Activated gamma-delta T cell treated with Interleukin-2 at 50 U/mL for 16 hours (primary cell): ENCODE measurements around the gene ZCWPW2.
A peak's percentile ranks its signal among the peaks of the same experiment; 100 is the strongest.

Experiments used
- DNase-seq: peaks from one replicate; pipeline ENCODE4 v3.0.0-alpha.2; 2020

Gene ZCWPW2, protein sequence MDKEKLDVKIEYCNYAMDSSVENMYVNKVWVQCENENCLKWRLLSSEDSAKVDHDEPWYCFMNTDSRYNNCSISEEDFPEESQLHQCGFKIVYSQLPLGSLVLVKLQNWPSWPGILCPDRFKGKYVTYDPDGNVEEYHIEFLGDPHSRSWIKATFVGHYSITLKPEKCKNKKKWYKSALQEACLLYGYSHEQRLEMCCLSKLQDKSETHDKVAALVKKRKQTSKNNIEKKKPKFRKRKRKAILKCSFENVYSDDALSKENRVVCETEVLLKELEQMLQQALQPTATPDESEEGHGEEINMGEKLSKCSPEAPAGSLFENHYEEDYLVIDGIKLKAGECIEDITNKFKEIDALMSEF

DNA sequence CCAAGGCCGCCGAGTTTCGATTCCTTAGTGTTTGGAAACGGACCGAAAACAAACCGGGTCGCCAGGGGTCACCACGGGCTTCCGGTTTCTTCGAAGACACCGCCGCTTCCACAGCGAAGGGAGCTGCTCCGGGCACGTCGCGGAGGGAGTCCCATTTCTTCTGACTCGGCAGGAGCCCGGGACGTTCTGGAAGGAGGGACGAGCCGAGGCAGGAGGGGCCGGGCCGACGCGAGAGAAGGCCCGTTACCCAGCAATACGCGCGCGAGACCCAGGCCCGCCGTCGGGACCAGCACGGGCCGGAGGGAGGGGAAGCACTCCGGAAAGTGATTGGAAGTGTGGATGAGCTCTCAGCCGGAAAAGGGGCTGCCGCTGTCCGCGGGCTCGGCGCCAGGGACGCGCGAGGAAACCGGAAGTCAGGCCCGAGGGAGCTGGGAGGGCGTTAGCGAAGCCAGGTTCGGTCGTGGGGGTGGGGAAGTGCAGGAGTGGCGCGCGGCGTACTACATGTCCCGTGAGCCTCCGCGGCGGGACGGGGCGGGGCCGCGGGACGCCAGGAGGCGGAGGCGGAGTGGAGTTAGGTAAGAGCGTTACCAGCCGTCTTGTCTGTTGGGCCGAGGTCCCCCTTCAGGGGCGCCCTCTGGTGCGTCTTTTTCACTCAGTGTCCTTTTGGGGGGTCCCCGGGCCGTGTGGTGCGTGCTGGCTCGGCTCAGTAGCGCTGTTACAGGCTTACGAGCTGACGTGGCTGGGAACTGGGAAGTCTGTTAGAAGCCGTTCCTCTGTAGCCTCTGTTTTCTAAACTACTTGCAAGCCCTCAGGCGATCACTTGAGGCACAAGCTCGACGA, at the start of gene ZCWPW2, which contains the start of gene AZI2:
Gene ZCWPW2 (plus strand): TSS at position 93 of the 840 bp plus-strand sequence. CDS start 64,348 bp downstream, outside the sequence.
Gene AZI2 (minus strand): TSS at position 196 of the 840 bp plus-strand sequence. CDS start 8,207 bp downstream, outside the sequence.
- peak; percentile 88 for DNase-seq

DNA sequence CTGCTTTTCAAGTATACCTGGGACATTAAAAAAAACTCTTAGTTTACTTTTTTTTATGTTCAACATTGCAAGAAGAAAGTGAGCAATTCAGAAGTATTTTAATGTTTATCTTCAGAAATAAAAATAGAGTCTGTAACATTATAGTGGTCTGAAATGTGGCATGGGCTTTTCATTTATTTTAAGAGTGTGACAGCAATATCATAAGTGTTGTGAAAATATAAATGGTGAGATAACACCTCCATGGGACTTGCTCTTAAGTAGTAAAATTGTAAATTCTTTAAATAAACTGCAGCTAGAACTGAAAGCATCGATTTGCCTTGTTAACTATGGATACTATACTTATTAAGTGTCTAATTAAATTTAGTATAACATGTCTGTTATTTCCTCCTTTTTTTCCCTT, 48.8 kb upstream of the ZCWPW2 start:
- no peak for DNase-seq

DNA sequence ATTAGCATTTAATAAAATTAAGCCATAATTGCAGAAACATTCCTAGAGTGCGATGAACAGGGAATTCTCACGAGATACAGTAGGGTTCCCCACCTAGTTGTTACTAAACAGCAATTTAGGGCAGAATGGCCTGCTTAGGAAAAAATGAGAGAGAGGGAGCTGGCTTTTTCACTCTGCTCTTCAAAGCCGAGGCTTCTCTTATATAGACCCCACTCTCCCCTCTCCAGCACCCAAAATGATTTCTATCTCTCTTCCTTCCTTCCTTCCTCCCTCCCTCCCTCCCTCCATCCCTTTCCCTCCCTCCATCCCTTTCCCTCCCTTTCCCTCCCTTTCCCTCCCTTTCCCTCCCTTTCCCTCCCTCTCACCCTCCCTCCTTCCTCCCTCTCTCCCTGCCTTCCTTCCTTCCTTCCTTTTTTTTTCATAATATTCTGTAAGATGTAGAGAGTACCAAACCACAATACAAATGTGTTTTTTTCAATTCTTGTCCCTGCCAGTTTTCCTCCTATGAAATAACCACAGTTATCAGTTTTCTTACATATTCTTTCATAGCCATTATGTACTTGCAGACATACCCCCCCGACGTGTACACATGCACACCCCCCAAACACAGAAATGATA, 48.1 kb upstream of the ZCWPW2 start:
- DNase-seq: no peak

DNA sequence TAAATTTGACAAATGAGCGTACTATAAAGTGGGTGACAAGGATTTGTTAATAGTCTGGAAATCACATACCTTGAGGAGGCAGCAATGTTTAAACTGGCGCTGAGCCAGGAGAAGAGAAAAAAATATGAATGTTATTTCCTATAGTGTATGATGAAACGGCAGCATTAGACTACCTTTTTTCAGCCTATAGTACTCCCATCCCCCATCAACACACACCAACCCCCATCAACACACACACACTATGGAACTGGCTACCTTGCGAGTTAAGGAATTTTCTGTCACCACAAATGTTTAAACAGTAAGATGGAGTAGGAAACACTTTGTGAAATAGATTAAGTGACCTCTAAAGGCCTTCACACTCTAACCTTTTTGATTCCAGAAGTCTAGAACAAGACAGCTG, 46.8 kb upstream of the ZCWPW2 start:
- no peak for DNase-seq

DNA sequence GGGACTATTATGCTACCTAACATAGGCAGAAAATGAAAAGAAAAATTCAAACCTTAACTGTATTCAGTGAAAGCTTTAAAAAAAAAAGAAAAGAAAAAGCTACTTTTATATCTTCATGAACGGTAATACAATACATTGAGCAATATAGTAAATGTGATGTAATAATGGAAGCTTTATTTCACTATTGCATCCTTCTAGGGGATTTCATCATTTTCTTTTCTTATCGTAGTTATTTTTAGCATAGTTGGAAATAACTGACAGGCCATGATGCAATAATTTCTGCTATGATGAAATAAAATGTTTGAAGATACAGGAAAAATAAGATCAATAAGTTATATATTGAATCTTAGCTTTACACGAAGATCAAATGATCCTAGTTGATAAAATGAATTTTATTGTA, 40.3 kb upstream of the ZCWPW2 start:
- no peak for DNase-seq

DNA sequence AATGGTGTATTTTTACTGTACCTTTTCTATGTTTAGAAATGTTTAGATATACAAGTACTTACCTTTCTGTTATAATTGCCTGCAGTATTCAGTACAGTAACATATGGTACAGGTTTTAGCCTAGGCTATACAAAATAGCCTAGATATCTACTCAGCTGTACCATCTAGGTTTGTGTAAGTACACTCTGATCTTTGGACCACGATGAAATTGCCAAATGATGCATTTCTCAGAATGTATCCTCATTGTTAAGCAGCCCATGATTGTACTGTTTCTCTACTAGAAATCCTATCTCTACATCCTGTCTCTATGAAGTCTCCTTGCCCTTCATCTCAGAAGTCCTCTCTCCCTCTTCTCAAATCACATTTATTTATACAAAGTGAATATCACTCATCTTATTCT, 32.8 kb upstream of the ZCWPW2 start:
- no peak for DNase-seq

DNA sequence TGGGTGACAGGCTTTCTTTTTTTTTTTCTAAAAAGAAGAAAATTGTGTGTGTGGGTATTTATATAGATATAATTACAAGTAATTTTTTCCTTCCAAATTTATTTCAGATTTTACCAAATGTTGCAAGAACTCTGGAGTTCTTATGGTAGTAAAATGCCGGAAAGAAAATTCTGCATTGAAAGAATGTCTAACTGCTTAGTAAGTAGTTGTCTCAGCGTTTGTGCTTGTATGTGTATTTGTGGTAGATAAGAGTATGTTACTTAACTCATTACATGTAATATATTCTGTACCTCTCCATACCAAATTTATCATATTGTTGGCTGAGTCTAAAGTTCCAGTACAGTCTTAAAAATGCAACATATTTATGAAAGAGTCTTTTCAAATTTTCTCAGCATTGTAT, 32.3 kb upstream of the ZCWPW2 start:
- no peak for DNase-seq

DNA sequence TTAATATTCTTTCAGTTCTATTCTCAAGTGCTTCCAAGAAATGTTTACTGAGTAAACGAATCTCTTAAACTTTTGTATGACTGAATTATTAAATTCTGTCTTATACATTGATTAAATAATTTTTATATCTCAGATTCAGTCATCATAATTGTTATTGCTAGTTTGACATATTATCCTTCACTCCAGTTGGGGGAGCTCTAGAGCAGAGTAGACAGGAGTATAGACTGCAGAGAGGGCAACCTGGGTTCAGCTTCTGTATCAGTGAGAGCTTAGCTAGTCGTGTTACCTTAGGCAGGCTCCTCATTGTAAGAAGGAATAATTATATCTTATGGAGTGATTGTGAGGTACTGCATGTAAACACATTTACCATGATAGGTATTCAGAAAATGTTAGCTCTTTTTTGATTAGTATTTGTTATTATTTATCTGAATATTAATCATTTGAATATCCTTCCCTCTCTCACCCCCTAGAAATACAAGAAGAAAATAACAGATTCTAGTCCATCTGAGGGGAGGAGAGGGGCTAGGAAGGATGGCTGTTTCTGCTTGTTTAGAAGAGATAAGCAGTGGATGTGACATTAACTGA, 31.0 kb upstream of the ZCWPW2 start:
- DNase-seq: peak; percentile 33

DNA sequence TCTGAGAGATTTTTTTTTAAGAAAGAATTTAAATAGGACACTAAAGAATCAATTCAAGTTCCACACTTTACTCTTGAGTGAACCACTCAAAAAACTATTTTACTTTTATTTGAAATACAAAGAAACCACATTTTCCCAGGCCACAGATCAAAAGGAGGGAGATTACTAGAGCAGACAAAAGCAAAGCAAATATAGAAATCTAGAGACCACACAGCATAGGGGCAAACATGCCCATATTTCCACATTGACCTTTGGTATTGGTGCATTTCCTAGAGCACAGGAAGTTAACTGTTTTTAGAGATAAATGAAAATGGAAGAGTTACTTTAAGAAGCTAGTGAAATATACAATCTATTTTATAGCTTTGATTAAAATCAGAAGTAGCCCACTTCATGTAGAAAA, 27.5 kb upstream of the ZCWPW2 start:
- no peak for DNase-seq

DNA sequence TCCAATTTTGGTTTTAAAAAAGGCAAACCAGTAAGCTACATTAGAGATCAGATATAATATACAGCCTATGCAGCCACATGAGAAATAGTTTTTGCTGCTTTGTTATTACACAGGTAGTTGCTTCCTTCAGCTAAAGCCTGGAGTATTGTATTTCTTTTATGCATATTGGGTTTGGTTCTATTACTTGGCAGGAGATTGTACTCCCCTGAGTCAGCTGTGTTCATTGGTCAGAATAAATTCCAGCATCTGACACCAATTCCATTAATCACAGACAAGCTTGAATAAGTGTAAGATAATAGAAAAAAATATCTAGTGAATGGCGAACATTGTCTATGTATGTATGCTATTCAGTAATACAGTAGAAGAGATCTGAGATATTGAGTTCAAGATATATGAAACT, 26.1 kb upstream of the ZCWPW2 start:
- DNase-seq: no peak

DNA sequence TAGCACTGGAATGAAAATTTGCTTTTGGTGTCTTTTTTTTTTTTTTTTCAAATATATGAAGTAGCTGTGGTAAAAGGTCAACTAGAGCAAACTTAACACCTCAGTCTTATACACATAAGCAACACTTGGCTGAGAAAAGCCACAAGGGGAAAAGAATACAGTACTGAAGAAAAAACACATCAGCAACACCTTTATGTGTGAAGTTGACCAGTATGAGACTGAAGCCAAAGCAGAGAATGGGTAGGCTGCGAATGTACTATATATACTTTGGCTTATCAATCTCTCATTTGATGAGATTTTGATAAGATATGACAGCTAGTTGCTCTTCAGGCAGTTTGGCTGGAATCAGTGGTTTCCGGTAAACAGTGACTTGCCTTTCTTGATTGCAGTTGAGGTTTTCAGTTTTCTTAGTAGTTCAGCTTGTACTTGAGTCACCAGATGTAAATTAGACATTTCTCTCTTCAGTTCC, 22.0 kb upstream of the ZCWPW2 start:
- DNase-seq: peak; percentile 33

DNA sequence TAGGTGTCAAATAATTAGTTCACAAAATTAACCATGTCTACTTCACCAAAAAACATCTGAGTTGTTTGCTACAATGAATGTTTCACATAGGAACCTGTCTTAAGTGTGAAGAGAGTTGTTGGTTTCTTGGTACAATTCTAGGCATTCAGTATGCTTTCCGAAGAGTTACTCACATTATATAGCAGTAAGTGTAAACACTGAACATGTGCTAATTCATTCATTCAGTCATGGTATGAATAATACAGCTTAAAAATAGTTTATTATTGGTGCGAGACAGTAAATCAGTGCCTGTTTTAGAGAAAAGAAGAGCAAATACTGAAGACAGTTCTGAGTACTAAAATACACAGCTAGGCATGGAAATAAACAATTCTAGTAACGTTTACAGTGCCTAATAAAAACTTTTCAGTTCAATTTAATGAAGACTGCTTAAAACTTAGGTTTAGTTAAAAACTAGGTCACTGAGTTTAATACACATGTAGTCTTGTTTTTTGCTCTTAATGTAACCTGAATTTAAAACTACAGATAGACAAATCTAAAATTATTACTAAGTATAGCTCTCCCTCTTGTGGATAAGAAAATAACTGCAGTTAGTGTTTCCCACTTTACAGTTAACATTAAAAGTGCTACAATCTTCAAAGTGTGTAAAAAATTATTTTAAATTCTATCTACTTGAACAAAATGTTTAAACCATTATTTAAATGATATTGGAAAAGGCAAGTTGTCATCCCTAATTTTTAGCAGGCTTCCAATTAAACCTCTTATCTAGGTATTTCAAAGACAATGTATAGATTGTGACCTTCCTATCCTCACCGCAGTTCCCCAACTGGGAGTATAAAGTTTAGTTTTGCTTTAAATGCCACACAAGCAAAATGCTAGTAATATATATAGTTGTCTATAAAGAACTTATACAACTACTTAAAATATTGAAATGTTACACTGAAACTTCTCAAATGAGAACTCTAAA, 20.1 kb upstream of the ZCWPW2 start:
- DNase-seq: no peak

DNA sequence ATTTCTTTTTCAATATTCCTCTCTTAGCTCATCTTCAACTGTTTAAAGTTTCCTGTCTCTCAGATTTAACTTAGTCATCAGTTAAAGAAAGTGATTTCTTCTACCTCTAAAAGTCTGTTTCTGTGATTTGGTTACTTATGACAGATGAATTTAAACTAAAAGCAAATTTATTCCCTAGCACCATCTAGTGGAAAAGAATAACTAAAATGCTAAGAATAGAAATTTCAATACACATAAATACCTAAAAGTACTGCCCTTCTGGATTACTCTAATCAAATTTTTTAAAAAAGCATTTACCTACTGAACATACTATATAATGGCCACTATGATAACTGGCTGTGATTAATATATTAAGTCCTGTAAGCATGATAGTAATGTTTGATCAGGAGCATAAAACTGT, 14.0 kb upstream of the ZCWPW2 start:
- DNase-seq: no peak

DNA sequence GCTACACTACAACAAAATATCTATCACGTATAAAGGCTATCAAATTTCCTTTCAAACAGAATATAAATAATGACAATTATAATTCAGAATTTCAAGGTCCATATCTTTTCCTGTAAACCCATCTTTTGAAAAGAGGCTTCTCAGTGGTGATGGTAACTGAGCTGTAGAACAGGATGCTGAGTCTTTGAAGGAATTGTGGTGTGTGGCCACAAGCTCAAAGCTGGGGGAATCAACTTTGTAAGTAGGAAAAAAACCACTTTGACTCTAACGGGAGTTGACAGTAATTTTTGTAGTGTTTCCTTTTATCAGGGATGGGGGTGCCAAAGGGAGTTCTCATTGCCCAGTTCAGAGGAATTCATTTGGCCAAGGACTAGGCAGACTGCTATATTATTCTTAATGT, 13.3 kb upstream of the ZCWPW2 start:
- DNase-seq: no peak

DNA sequence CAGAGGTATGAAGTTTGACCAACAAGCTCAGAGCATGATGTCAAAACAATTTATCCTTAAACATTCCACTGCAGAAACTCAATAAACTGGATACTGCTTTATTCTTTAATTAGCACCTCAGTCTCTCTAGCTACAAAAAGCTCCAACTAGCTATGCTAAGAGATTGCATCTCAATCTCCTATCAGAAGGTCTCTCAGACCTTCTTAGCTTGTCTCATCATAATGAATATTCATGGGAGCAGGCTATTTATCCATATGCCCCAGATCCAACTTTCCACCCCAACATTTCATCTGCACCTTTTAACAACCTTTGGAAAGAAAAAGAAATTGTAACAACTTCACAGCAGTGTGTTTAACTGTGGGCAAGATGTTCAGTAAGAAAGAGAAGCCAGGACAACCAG, 11.3 kb upstream of the ZCWPW2 start:
- no peak for DNase-seq

DNA sequence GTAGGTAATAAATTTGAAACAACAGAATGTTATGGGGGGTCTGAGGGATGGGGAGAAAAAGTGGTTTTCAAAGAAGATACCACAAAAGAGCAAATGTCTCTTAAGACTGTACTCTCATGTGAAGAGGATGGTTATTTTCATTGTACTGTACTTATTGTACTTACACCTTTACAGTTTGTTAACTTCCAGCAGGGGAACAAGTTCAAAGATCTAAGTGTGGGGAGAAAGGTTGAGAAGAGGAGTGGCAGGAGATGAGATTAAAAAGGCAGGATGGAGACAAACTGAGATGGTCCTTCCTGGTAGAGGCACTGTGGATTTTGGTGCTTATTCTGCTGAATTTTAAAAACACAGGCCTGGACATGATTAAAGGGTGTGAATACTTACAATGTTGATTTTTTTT, 5.4 kb upstream of the ZCWPW2 start:
- no peak for DNase-seq

DNA sequence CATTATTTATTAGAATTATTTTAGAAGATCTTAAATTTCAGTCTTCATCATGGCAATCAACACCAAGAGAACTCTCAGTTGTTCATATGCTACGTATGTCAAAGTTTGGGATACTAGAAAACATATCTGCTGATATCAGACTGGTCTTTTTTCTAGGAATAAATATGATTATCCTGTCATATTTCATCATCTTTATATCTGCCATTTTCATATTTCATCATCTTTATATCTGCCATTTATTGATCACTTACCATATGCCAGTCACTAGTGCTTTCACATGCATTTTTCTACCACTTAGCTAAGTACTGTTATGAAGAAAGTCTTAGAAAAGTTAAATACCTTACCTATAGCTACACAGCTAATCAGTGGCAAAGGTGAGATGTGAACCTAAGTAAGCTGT, 2.8 kb upstream of the ZCWPW2 start:
- DNase-seq: no peak

DNA sequence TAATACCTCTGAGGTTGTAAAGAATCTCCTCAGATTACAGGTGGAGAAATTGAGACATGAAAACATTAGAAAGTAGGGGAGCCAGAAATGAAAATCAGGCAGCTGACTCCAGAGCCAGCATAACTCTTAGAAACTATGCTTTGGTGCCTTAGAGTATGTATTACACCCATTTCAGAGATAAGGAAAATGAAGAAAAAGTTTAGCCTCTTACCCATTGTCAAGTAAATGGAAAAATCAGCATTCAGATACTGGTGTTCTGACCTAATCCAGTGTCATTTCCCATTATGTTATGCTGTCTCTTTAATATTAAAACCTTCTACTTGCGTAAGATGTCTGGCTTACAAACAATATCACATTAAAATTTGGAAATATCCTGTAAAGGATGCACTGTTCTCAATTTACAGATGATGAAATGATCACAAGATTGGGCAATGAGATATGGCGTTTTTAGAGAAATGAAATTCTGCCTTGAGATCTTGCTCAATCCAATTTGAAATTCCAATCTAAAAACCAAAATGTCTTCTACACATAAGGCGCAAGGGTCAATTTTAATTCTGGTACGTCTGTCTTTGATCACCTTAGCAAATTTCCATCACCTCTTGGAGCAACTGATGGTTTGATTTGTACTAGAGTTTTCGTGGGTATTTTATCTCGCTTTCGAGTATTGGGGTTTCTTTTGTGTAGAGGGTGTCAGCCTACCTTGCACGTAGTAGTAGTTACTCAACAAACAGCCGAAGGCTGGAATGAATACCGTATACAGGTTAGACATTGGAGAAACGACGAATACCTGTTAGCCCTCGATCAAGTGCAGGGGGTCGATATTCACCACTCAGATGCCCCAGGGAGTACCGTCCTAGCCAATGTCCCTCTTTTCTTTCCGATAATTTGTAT, 902 bp upstream of the ZCWPW2 start:
- no peak for DNase-seq

DNA sequence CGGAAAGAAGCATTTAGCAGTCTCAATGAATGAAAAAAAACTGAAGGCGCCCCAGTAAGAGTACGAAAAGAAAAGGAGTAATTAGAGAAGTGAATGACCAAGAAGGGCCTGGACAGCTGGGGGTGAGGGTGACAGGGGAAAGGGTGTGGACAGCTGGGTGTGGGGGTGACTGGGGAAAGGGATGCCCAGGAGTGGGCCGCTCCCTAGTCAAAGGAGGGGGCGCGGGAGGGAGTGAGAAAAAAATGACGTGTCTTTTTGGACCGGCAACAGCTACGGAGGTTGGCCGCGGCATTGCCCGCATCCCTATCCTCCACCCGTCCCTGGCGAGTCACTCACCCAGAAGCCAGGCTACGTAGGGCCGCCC, 274 bp upstream of the ZCWPW2 start:
- DNase-seq: no peak

DNA sequence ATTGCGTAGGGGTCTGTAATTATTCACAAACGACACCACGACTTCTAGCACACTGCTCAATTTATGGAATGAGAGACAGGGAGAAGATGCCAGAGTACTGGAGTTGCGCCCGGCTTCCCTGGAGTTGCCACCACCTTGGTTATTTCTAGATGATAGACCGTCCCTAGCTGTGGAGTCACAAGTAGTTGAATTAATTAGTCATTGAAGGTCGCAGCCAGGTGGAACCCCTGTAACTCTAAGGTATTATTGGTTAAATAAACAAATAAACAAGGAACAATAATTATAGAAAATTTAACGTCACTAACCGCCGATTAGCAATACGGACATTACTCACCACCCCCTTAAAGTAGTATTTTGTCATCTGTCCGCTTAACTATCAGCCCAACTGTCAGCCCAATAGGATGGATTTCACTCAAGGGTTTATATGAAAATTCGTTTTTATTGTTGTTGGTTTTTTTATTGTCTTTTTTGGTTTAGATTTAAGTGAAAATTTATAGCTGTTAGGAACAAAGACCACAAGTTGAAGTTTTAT, 1.0 kb downstream of the ZCWPW2 start:
- no peak for DNase-seq

DNA sequence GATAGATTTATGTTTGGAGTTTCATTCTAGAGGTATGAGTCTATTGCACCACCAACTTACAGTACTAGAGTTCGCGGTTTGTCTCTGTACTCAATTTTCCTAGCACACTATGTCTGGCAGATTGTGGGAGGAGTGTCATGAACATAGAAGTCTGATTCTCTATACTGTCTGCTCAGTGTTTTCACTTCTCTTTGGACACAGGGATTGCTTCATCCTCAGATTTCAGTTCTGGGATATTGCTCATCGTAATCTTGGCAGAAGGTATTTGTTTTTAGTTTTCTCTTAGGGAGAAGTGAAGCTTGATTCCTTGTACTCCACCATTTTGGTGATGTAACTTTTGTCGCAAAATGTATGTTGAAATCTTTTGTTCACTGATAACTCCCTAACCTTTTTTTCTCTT, 27.9 kb downstream of the ZCWPW2 start:
- DNase-seq: no peak
